Cardiac fibroblast (primary cell): ENCODE measurements around the gene OR10A3.

Experiments used
- DNase-seq, 2 donors: peaks; one replicate each; pipeline versions ENCODE4 v3.0.0 to v3.0.0-alpha.2; 2010; ENCODE audit warnings: low read depth in 2 of 2
- H3K4me3 ChIP-seq, 2 donors: replicated peaks in 1 of 2; 1 replicate in 1 of 2; 2 replicates in 1 of 2; pipeline ENCODE4 v1.5.1; 2011; ENCODE audit warnings: low read depth in 2 of 2, low read length in 2 of 2, mild to moderate bottlenecking in 2 of 2, moderate library complexity in 1 of 2
- CTCF ChIP-seq: IDR thresholded peaks from one replicate; pipeline ENCODE4 v1.5.1; 2011; ENCODE audit warnings: low read depth, mild to moderate bottlenecking, low read length, inconsistent platforms

OR10A3 gene

GRCh38 chr11:7944123-7944522 is 2.6 kb upstream of the OR10A3 start:
- DNase-seq = no peak
- TF ChIP-seq CTCF = no peak
- no peak overlapping the region for H3K4me3 ChIP-seq

- no peak for TF ChIP-seq CTCF
- no peak for DNase-seq
- H3K4me3 ChIP-seq = no peak overlapping the region
These were observed 362 bp downstream of the OR10A3 start for GRCh38 chr11:7941146-7941545.

GRCh38 chr11:7936615-7937014 is 4.9 kb downstream of the OR10A3 start:
- DNase-seq = no peak
- H3K4me3 ChIP-seq = no peak overlapping the region
- TF ChIP-seq CTCF = no peak

DNA sequence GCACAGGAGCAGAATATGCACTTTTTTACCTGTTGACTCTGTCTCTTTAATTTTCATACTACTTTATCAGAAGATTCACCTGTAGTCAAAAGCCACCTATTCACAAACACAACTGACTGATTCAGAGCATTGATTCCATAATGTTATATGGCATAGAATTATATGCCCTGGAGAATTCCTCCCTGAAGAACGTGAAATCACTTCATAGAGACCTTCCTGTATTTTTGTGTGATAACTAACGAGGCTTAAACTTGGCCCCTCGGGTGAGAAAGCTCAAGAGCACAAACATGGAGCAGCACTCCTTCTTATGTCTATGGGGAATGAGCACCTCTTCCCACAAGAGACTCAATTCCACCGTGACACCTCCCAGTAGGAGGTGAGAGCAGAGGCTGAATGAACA is 10.3 kb downstream of the OR10A3 start, which contains the start of gene OR10A6:
Gene OR10A6, minus strand, starts transcription at position 101 of the 400 bp plus-strand sequence. CDS start 2,606 bp downstream, outside the sequence.
- H3K4me3 ChIP-seq = no peak within 1 kb of the TSS
- TF ChIP-seq CTCF = no peak
- no peak for DNase-seq

DNA sequence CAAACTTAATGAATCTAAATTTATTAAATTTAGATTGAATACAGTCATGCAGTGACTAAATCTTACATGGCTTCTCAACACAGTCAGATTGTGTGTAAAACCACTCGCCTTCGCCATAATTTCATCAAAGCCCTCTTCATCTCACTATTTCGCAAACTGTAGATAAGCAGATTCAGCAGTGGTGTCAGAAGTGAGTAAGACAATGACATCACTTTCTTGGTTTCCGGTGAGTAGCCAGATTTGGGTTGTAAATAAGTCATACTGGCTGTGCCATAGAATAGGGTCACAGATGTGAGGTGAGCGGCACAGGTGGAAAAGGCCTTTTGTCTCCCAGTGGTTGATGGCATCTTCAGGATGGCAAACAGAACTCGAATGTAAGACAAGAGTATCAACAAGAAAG is 13.9 kb downstream of the OR10A3 start:
- H3K4me3 ChIP-seq = no peak overlapping the region
- no peak for TF ChIP-seq CTCF
- peak; percentile 2 to 73 for DNase-seq

DNA sequence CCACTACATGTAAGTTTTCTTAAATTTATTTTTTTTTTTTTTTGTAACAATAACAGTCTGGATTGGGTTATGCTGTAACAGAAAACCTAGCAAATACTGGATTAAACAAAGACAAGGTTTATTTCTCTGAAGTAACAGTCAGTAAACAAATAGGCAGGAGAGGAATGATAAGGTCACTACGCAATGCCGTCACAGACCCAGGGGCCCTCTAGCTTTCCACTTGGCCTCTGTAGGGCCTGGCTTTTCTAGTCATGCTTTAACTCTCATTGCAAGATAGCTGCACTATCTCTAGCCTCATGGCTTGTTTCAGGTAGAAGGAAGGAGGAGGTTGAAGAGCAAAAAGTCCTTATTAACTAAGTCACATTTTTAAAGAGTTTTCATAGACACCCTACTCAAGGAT is 17.0 kb downstream of the OR10A3 start:
- TF ChIP-seq CTCF = no peak
- no peak for DNase-seq
- no peak overlapping the region for H3K4me3 ChIP-seq

DNA sequence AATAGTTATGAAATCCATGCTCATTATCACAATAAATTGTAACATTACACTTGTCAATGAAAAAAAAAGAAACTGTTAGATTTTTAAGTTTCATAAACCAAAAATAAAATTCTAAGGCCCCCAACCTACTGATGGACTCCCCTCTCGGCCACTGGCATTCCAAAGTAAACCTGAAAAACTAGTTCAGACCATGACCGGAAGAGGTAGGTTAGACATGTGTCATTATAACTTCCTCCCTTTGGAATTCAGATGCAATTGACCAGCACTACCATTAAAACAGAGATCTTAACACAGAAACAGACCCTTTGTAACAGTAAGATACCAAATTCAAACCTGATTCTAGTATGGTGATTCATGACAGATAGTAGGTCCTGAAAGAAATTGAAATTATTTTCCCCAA is 23.4 kb downstream of the OR10A3 start:
- no peak overlapping the region for H3K4me3 ChIP-seq
- DNase-seq = no peak
- TF ChIP-seq CTCF = no peak
